Hepatocyte (in vitro differentiated cells): ENCODE data around the gene SUPT3H.

ENCODE experiments used
- CTCF ChIP-seq: fragments of 200-600 bp; sonication (generic); IDR thresholded peaks from 2 replicates; pipeline ENCODE4 v1.5.1; 2016; ENCODE audit warnings: antibody characterized with exemption, mild to moderate bottlenecking; ENCODE audit not compliant: poor library complexity
- EZH2 ChIP-seq: fragments of 200-600 bp; sonication (generic); IDR thresholded peaks from 2 replicates; pipeline ENCODE4 v1.6.1; 2016; ENCODE audit warnings: antibody characterized with exemption, mild to moderate bottlenecking, borderline replicate concordance
- EZH2phosphoT487 ChIP-seq: fragments of 200-600 bp; sonication (generic); IDR thresholded peaks from one replicate; pipeline ENCODE4 v1.6.1; 2018; ENCODE audit warnings: antibody characterized with exemption, mild to moderate bottlenecking, low read depth, moderate library complexity; ENCODE audit not compliant: unreplicated experiment, severe bottlenecking

- no peak for TF ChIP-seq CTCF
- TF ChIP-seq EZH2 = no peak
- no peak for TF ChIP-seq EZH2phosphoT487
Observed at GRCh38 chr6:45426251-45426650, 48.5 kb upstream of the SUPT3H start.
